Measurements from ENCODE around the gene RALGAPA2.
"Not testable (repeated sequence)": the region's sequence is repeated elsewhere in the genome, so short reads cannot be mapped to it uniquely, and the experiment has no call there.

RALGAPA2 gene

GRCh38 chr20:20363799-20364592, 348.4 kb downstream of the RALGAPA2 start:
- Histone ChIP-seq H3K4me3 (ENCODE audit: insufficient read length, low read depth) (peak overlapping the region; percentile 4), H3K27me3 (ENCODE audit: insufficient read depth, insufficient read length) (peaks cover 83% of the 10 kb centered on the region), H3K36me3 (ENCODE audit: insufficient read depth, insufficient read length, low read length) (no peaks in the 10 kb centered on the region), H3K9ac (ENCODE audit: insufficient read length, low read depth) (peak overlapping the region; percentile 32), H3K4me1 (ENCODE audit: insufficient read depth, insufficient read length) (no peaks in the 10 kb centered on the region), H3K9me3 (ENCODE audit: insufficient read depth, low read length) (no peaks in the 10 kb centered on the region)
- DNase-seq (ENCODE audit: low read depth, low spot score): no peak
- TF ChIP-seq SUZ12 (IDR thresholded peaks at IDR 0.05; ENCODE audit: extremely low read depth, insufficient read depth, insufficient read length): no peak
- TF ChIP-seq YY1 (IDR thresholded peaks at IDR 0.05; ENCODE audit: insufficient read depth, insufficient read length): no peak
- no peak for TF ChIP-seq ZNF274 (IDR thresholded peaks at IDR 0.05; ENCODE audit: low read depth, low read length)

GRCh38 chr20:20363434-20363798, 349.0 kb downstream of the RALGAPA2 start:
- no peak for DNase-seq (ENCODE audit: low read depth, low spot score)
- peaks cover 81% of the 10 kb centered on the region for H3K27me3 ChIP-seq (ENCODE audit: insufficient read depth, insufficient read length)
- H3K4me1 ChIP-seq (ENCODE audit: insufficient read depth, insufficient read length): no peaks in the 10 kb centered on the region
- TF ChIP-seq SUZ12 (IDR thresholded peaks at IDR 0.05; ENCODE audit: extremely low read depth, insufficient read depth, insufficient read length) (no peak), ZNF274 (IDR thresholded peaks at IDR 0.05; ENCODE audit: low read depth, low read length) (no peak), YY1 (IDR thresholded peaks at IDR 0.05; ENCODE audit: insufficient read depth, insufficient read length) (no peak)
- no peak overlapping the region for H3K4me3 ChIP-seq (ENCODE audit: insufficient read length, low read depth)
- peak overlapping the region; percentile 32 for H3K9ac ChIP-seq (ENCODE audit: insufficient read length, low read depth)
- no peaks in the 10 kb centered on the region for H3K36me3 ChIP-seq (ENCODE audit: insufficient read depth, insufficient read length, low read length)
- H3K9me3 ChIP-seq (ENCODE audit: insufficient read depth, low read length): no peaks in the 10 kb centered on the region

DNA sequence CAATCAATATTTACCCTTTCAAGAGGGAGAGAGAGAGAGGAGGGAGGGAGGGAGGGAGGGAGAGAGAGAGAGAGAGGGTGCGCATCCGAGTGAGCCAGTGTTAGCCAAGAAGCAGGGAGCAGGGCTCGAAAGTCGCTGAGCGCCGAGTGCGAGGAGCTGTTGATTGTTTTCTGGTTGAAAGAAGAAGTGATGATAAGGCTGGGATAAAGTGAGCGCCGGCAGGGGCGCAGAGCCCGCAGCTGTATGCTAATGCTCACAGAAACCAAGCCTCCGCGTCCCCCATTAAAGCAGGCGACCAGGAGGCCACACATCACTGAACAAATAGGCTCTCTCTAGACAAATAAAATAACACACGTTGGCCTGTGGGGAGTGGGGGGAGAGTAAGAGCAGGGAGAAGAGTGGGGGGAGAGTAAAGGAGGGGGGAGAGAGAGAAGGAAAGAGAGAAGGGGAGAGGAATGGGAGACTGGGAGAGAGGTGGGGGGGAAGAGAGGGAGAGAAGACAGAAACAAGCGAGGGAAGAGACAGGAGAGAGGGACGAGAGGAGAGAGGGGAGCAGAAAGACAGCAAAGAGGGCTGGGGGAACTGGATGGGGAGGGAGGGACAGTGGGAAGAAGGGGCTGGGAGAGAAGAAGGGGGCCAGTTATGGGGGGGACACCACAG, 349.5 kb downstream of the RALGAPA2 start:
- Histone ChIP-seq H3K9ac (ENCODE audit: insufficient read length, low read depth) (no peak overlapping the region), H3K27me3 (ENCODE audit: insufficient read depth, insufficient read length) (peaks cover 80% of the 10 kb centered on the region), H3K4me1 (ENCODE audit: insufficient read depth, insufficient read length) (no peaks in the 10 kb centered on the region), H3K4me3 (ENCODE audit: insufficient read length, low read depth) (no peak overlapping the region), H3K36me3 (ENCODE audit: insufficient read depth, insufficient read length, low read length) (no peaks in the 10 kb centered on the region), H3K9me3 (ENCODE audit: insufficient read depth, low read length) (no peaks in the 10 kb centered on the region)
- no peak for TF ChIP-seq YY1 (IDR thresholded peaks at IDR 0.05; ENCODE audit: insufficient read depth, insufficient read length)
- TF ChIP-seq SUZ12 (IDR thresholded peaks at IDR 0.05; ENCODE audit: extremely low read depth, insufficient read depth, insufficient read length): no peak
- no peak for TF ChIP-seq ZNF274 (IDR thresholded peaks at IDR 0.05; ENCODE audit: low read depth, low read length)
- no peak for DNase-seq (ENCODE audit: low read depth, low spot score)

DNA sequence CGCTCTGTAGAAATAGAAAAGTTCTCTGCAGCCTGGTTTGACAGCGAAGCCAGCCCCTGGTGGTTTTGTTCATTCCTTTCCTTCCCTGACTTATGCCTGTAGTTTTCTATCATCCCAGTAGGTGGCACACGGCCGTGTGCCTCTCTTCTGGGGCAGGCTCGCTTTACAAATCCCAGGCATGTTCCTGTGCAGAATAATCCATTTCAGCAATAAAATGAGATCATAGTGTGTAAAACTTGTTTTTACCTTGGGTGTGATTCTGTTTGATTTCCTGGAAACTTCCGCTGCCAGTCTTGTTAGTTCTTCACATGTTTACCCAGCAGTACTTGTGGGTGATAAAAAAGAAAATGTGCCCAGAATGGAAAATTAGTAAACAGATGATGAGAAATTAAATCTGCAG, 352.0 kb downstream of the RALGAPA2 start:
- TF ChIP-seq ZNF274 (IDR thresholded peaks at IDR 0.05; ENCODE audit: low read depth, low read length): no peak
- TF ChIP-seq YY1 (IDR thresholded peaks at IDR 0.05; ENCODE audit: insufficient read depth, insufficient read length): no peak
- no peak for TF ChIP-seq SUZ12 (IDR thresholded peaks at IDR 0.05; ENCODE audit: extremely low read depth, insufficient read depth, insufficient read length)
- H3K4me1 ChIP-seq (ENCODE audit: insufficient read depth, insufficient read length): no peaks in the 10 kb centered on the region
- DNase-seq (ENCODE audit: low read depth, low spot score): no peak
- H3K27me3 ChIP-seq (ENCODE audit: insufficient read depth, insufficient read length): peaks cover 62% of the 10 kb centered on the region
- no peak overlapping the region for H3K9ac ChIP-seq (ENCODE audit: insufficient read length, low read depth)
- no peak overlapping the region for H3K4me3 ChIP-seq (ENCODE audit: insufficient read length, low read depth)
- H3K36me3 ChIP-seq (ENCODE audit: insufficient read depth, insufficient read length, low read length): no peaks in the 10 kb centered on the region
- H3K9me3 ChIP-seq (ENCODE audit: insufficient read depth, low read length): no peaks in the 10 kb centered on the region

- no peak for DNase-seq (ENCODE audit: low read depth, low spot score)
- TF ChIP-seq ZNF274 (IDR thresholded peaks at IDR 0.05; ENCODE audit: low read depth, low read length) (no peak), SUZ12 (IDR thresholded peaks at IDR 0.05; ENCODE audit: extremely low read depth, insufficient read depth, insufficient read length) (no peak), YY1 (IDR thresholded peaks at IDR 0.05; ENCODE audit: insufficient read depth, insufficient read length) (no peak)
- Histone ChIP-seq H3K4me1 (ENCODE audit: insufficient read depth, insufficient read length) (no peaks in the 10 kb centered on the region), H3K4me3 (ENCODE audit: insufficient read length, low read depth) (no peak overlapping the region), H3K9ac (ENCODE audit: insufficient read length, low read depth) (no peak overlapping the region), H3K27me3 (ENCODE audit: insufficient read depth, insufficient read length) (peaks cover 54% of the 10 kb centered on the region), H3K36me3 (ENCODE audit: insufficient read depth, insufficient read length, low read length) (no peaks in the 10 kb centered on the region), H3K9me3 (ENCODE audit: insufficient read depth, low read length) (no peaks in the 10 kb centered on the region)
These were observed 352.8 kb downstream of the RALGAPA2 start for GRCh38 chr20:20359628-20360027.

- Histone ChIP-seq H3K9me3 (ENCODE audit: insufficient read depth, low read length) (no peaks in the 10 kb centered on the region), H3K4me3 (ENCODE audit: insufficient read length, low read depth) (no peak overlapping the region), H3K4me1 (ENCODE audit: insufficient read depth, insufficient read length) (no peaks in the 10 kb centered on the region), H3K27me3 (ENCODE audit: insufficient read depth, insufficient read length) (peaks cover 45% of the 10 kb centered on the region), H3K9ac (ENCODE audit: insufficient read length, low read depth) (no peak overlapping the region), H3K36me3 (ENCODE audit: insufficient read depth, insufficient read length, low read length) (no peaks in the 10 kb centered on the region)
- TF ChIP-seq YY1 (IDR thresholded peaks at IDR 0.05; ENCODE audit: insufficient read depth, insufficient read length) (no peak), ZNF274 (IDR thresholded peaks at IDR 0.05; ENCODE audit: low read depth, low read length) (no peak), SUZ12 (IDR thresholded peaks at IDR 0.05; ENCODE audit: extremely low read depth, insufficient read depth, insufficient read length) (no peak)
- no peak for DNase-seq (ENCODE audit: low read depth, low spot score)
These were observed 353.6 kb downstream of the RALGAPA2 start for GRCh38 chr20:20358801-20359200.

GRCh38 chr20:20355503-20355902, 356.9 kb downstream of the RALGAPA2 start:
- not testable (repeated sequence) for H3K4me3 ChIP-seq (ENCODE audit: insufficient read length, low read depth); DNase-seq (ENCODE audit: low read depth, low spot score); H3K9ac ChIP-seq (ENCODE audit: insufficient read length, low read depth); H3K36me3 ChIP-seq (ENCODE audit: insufficient read depth, insufficient read length, low read length); H3K4me1 ChIP-seq (ENCODE audit: insufficient read depth, insufficient read length); H3K9me3 ChIP-seq (ENCODE audit: insufficient read depth, low read length)
- peaks cover 15% of the 10 kb centered on the region for H3K27me3 ChIP-seq (ENCODE audit: insufficient read depth, insufficient read length)

Measured in NT2/D1 (cell line).